Activated CD8-positive, alpha-beta memory T cell treated with anti-CD3 and anti-CD28 coated beads for 48 hours (primary cell): Measurements from ENCODE around the gene FBXO2.
"Not testable (repeated sequence)": the region's sequence is repeated elsewhere in the genome, so short reads cannot be mapped to it uniquely, and the experiment has no call there.

Experiments
- DNase-seq, 3 experiments: peaks; one replicate each; pipeline ENCODE4 v3.0.0-alpha.2; 2020; ENCODE audit warnings: low read depth in 2 of 3, low spot score in 2 of 3

FBXO2 gene

GRCh38 chr1:11629184-11630016 lies 24.8 kb downstream of the FBXO2 start:
- no peak for DNase-seq

GRCh38 chr1:11628767-11629166 lies 25.5 kb downstream of the FBXO2 start:
- DNase-seq: no peak

- no peak for DNase-seq
Observed at GRCh38 chr1:11626551-11626950, 27.7 kb downstream of the FBXO2 start.

- DNase-seq: no peak
Observed at GRCh38 chr1:11623702-11624101, 30.5 kb downstream of the FBXO2 start.

- DNase-seq: no peak
Observed at GRCh38 chr1:11622398-11622797, 31.8 kb downstream of the FBXO2 start.

GRCh38 chr1:11620924-11621323 lies 33.3 kb downstream of the FBXO2 start:
- no peak for DNase-seq

- DNase-seq: no peak
Observed at GRCh38 chr1:11620405-11620804, 33.8 kb downstream of the FBXO2 start.

- no peak for DNase-seq
Observed at GRCh38 chr1:11617741-11618140, 36.5 kb downstream of the FBXO2 start.

- DNase-seq: no peak
Observed at GRCh38 chr1:11617314-11617713, 36.9 kb downstream of the FBXO2 start.

GRCh38 chr1:11616766-11617165 lies 37.5 kb downstream of the FBXO2 start:
- DNase-seq: no peak

- DNase-seq: no peak
Observed at GRCh38 chr1:11615090-11615489, 39.1 kb downstream of the FBXO2 start.

GRCh38 chr1:11613347-11613746 lies 40.9 kb downstream of the FBXO2 start:
- DNase-seq: no peak

- DNase-seq: no peak
Observed at GRCh38 chr1:11611638-11612327, 42.4 kb downstream of the FBXO2 start.

- no peak for DNase-seq
Observed at GRCh38 chr1:11610629-11611180, 43.5 kb downstream of the FBXO2 start.

- DNase-seq: not testable (repeated sequence)
Observed at GRCh38 chr1:11609378-11609777, 44.9 kb downstream of the FBXO2 start.

GRCh38 chr1:11608596-11609130 lies 45.6 kb downstream of the FBXO2 start:
- not testable (repeated sequence) for DNase-seq

- no peak for DNase-seq
Observed at GRCh38 chr1:11606775-11607174, 47.5 kb downstream of the FBXO2 start.

GRCh38 chr1:11602981-11603380 lies 51.2 kb downstream of the FBXO2 start:
- DNase-seq: no peak

GRCh38 chr1:11602424-11602823 lies 51.8 kb downstream of the FBXO2 start:
- no peak for DNase-seq

- DNase-seq: no peak
Observed at GRCh38 chr1:11600836-11601235, 53.4 kb downstream of the FBXO2 start.

GRCh38 chr1:11599891-11600576 lies 54.2 kb downstream of the FBXO2 start:
- no peak for DNase-seq
